Mucosa of descending colon (tissue), 3 donors: Measurements from ENCODE around the gene TTLL12. TPM values are rescaled to one million over a fixed set of nuclear protein-coding genes. Genes with fewer than 3 reads are reported as not detected.

Experiments used
- ATAC-seq: fragments of 200-7000 bp; cut with Tn5 transposase; one replicate; pipeline ENCODE4 v1.9.1; 2020; ENCODE audit warnings: mild to moderate bottlenecking, moderate library complexity
- DNase-seq, 3 donors: peaks; one replicate each; pipeline ENCODE4 v3.0.0-alpha.2; 2020
- H3K36me3 ChIP-seq: fragments of 200-600 bp; one replicate; pipeline ENCODE4 v1.8.0; 2021; ENCODE audit warnings: low read depth, mild to moderate bottlenecking
- H3K4me1 ChIP-seq: fragments of 200-600 bp; one replicate; pipeline ENCODE4 v1.8.0; 2021; ENCODE audit warnings: low read depth, mild to moderate bottlenecking
- H3K4me3 ChIP-seq: fragments of 200-600 bp; one replicate; pipeline ENCODE4 v1.8.0; 2021; ENCODE audit warnings: mild to moderate bottlenecking
- H3K9me3 ChIP-seq: fragments of 200-600 bp; one replicate; pipeline ENCODE4 v1.8.0; 2021; ENCODE audit warnings: mild to moderate bottlenecking
- intact Hi-C, 2 donors: fragments of 100-400 bp; cut with DNase I in 1 of 2; cut with micrococcal nuclease in 1 of 2; formaldehyde crosslinking; loops; one replicate each; pipeline versions ENCODE4 v1.11.0 to v1.11.1; 2022; cut with DNase I, micrococcal nuclease
- total RNA-seq, 3 donors: library from RNA; stranded (reverse); fragmentation: NEBNext Ultra II Directional in 2 of 3; extraction: Animal tissue kit (Norgen Biotek cat#: 25700) in 2 of 3; gene quantifications; one replicate each; pipeline versions ENCODE4 v1.2.1 to v1.2.4, GENCODE V29; 2021 to 2023
- TF ChIP-seq, protein P1 (sequence below): fragments of 200-600 bp; IDR thresholded peaks from one replicate; pipeline ENCODE4 v1.8.0; 2022; ENCODE audit warnings: antibody characterized with exemption, mild to moderate bottlenecking
- donor health status: DM: no; HTN: no; CAD: no; lungs with moderate emphysema.
- donor health status: DM: no; HTN: no; CAD: no.
- donor health status: DM: no; HTN: yes; CAD: no.

Gene TTLL12
- total RNA-seq, 3 donors from 2014 or later = 47.6 to 95.2 (median 90.1) TPM

GRCh38 chr22:43209523-43209890, 22.6 kb upstream of the TTLL12 start:
- no peaks in the 10 kb centered on the region for H3K36me3 ChIP-seq
- intact Hi-C loops = no loop called here
- DNase-seq (peak in 1 of 3 donors; percentile 33), ATAC-seq (no peak)
- no peaks in the 10 kb centered on the region for H3K4me1 ChIP-seq
- H3K9me3 ChIP-seq = no peaks in the 10 kb centered on the region
- no peak overlapping the region for H3K4me3 ChIP-seq
- TF ChIP-seq, protein P1, sequence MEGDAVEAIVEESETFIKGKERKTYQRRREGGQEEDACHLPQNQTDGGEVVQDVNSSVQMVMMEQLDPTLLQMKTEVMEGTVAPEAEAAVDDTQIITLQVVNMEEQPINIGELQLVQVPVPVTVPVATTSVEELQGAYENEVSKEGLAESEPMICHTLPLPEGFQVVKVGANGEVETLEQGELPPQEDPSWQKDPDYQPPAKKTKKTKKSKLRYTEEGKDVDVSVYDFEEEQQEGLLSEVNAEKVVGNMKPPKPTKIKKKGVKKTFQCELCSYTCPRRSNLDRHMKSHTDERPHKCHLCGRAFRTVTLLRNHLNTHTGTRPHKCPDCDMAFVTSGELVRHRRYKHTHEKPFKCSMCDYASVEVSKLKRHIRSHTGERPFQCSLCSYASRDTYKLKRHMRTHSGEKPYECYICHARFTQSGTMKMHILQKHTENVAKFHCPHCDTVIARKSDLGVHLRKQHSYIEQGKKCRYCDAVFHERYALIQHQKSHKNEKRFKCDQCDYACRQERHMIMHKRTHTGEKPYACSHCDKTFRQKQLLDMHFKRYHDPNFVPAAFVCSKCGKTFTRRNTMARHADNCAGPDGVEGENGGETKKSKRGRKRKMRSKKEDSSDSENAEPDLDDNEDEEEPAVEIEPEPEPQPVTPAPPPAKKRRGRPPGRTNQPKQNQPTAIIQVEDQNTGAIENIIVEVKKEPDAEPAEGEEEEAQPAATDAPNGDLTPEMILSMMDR = no peak

DNA sequence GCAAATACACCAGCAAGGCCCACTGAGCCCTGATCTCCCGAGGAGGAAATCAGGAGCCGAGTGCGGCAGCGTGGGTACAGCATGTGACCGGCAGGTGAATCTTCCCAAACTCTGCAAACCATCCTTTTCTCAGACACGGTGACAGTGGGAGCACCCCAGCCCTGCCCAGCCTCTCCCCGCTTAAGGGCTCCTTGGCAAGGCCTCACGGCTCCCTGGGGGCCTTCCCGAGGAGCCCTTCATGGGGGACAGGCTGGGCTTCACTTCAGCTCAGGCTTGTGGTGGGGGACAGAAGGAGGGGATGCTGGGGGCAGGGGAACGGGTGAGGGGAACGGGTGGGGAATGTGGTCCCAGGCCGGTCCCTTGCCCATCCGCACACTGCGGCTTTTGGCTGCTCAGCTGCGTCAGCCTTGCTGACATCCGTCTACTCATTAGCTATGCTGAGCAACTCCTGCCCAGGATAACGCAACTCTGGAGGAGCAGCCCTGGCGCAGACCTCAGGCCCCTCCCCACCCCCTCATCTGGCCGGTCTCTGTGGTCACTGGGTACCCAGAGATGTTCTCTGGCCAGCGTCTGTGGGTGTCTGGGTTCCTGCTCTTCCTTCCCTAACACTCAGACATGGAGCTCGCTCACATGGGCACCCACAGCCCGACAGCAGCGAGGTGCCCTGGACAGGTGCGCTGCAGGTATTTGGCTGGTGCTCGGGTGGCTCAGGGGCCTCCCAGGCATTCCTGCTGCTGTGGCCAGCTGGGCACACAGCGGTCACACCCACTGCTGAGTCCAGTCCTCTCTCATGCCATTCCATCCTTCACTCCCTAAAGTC, 22.0 kb upstream of the TTLL12 start:
- Histone ChIP-seq H3K4me1 (no peaks in the 10 kb centered on the region), H3K9me3 (no peaks in the 10 kb centered on the region), H3K36me3 (no peaks in the 10 kb centered on the region), H3K4me3 (no peak overlapping the region)
- DNase-seq (peak in 1 of 3 donors; percentile 29), ATAC-seq (no peak)
- TF ChIP-seq, protein P1 = no peak
- intact Hi-C loops = no loop called here

- TF ChIP-seq, protein P1 = no peak
- no peaks in the 10 kb centered on the region for H3K9me3 ChIP-seq
- intact Hi-C loops = no loop called here
- H3K36me3 ChIP-seq = no peaks in the 10 kb centered on the region
- no peak overlapping the region for H3K4me3 ChIP-seq
- ATAC-seq (no peak), DNase-seq (peak in 1 of 3 donors; percentile 27)
- H3K4me1 ChIP-seq = no peaks in the 10 kb centered on the region
These were observed 21.1 kb upstream of the TTLL12 start for GRCh38 chr22:43207849-43208702.

GRCh38 chr22:43207386-43207785, 20.5 kb upstream of the TTLL12 start:
- TF ChIP-seq, protein P1 = no peak
- DNase-seq (peak in 1 of 3 donors; percentile 31), ATAC-seq (no peak)
- no peak overlapping the region for H3K4me3 ChIP-seq
- H3K4me1 ChIP-seq = no peaks in the 10 kb centered on the region
- no peaks in the 10 kb centered on the region for H3K36me3 ChIP-seq
- intact Hi-C loops = no loop called here
- no peaks in the 10 kb centered on the region for H3K9me3 ChIP-seq

GRCh38 chr22:43206509-43207161, 19.7 kb upstream of the TTLL12 start:
- no peak for ATAC-seq
- peak in 1 of 3 donors; percentile 22 for DNase-seq
- intact Hi-C loops = no loop called here
- Histone ChIP-seq H3K36me3 (no peaks in the 10 kb centered on the region), H3K4me1 (no peaks in the 10 kb centered on the region), H3K9me3 (no peaks in the 10 kb centered on the region), H3K4me3 (no peak overlapping the region)
- TF ChIP-seq, protein P1 = no peak
